OCI-LY1 (cell line): ENCODE results near the gene PLEKHO1.

Experiments
- H2AFZ ChIP-seq: fragments of 200-600 bp; sonication (generic), shearing (Covaris generic); 2 replicates; pipeline ENCODE4 v1.6.0; 2014; ENCODE audit warnings: antibody characterized with exemption, mild to moderate bottlenecking, low read length
- H3F3A ChIP-seq: fragments of 200-600 bp; sonication (generic), shearing (Covaris generic); 2 replicates; pipeline ENCODE4 v1.6.0; 2014; ENCODE audit warnings: mild to moderate bottlenecking, antibody characterized with exemption, low read length, moderate library complexity; ENCODE audit not compliant: insufficient read depth
- H3K27ac ChIP-seq: fragments of 200-600 bp; sonication (generic); 2 replicates; pipeline ENCODE4 v1.5.1; 2014; ENCODE audit warnings: low read length, mixed run types, mild to moderate bottlenecking, low read depth; ENCODE audit not compliant: poor library complexity, severe bottlenecking
- H3K27me3 ChIP-seq: fragments of 200-600 bp; sonication (generic); 2 replicates; pipeline ENCODE4 v1.6.0; 2014; ENCODE audit warnings: antibody characterized with exemption, mild to moderate bottlenecking, low read length, moderate library complexity; ENCODE audit not compliant: insufficient read depth
- H3K36me3 ChIP-seq: fragments of 200-600 bp; sonication (generic); 2 replicates; pipeline ENCODE4 v1.6.1; 2014; ENCODE audit warnings: mild to moderate bottlenecking, antibody characterized with exemption, low read length, moderate library complexity, mixed read lengths; ENCODE audit not compliant: insufficient read depth
- H3K4me1 ChIP-seq: fragments of 200-600 bp; sonication (generic); 2 replicates; pipeline ENCODE4 v1.5.1; 2014; ENCODE audit warnings: mild to moderate bottlenecking, low read length, moderate library complexity; ENCODE audit not compliant: insufficient read depth, severe bottlenecking
- H3K4me2 ChIP-seq: fragments of 200-600 bp; sonication (generic), shearing (Covaris generic); 2 replicates; pipeline ENCODE4 v1.6.1; 2014; ENCODE audit warnings: low read length
- H3K4me3 ChIP-seq: fragments of 200-600 bp; sonication (generic); 2 replicates; pipeline ENCODE4 v1.5.1; 2014; ENCODE audit warnings: low read length, low read depth, mild to moderate bottlenecking, mixed read lengths; ENCODE audit not compliant: poor library complexity, severe bottlenecking
- H3K79me2 ChIP-seq: fragments of 200-600 bp; shearing (Covaris generic); 2 replicates; pipeline ENCODE4 v1.6.1; 2016; ENCODE audit warnings: mixed run types, low read length, mixed read lengths; ENCODE audit not compliant: insufficient read depth
- H3K9ac ChIP-seq: fragments of 200-600 bp; sonication (generic), shearing (Covaris generic); 2 replicates; pipeline ENCODE4 v1.6.1; 2014; ENCODE audit warnings: mild to moderate bottlenecking, low read length, mixed read lengths
- H3K9me2 ChIP-seq: fragments of 200-600 bp; sonication (generic), shearing (Covaris generic); 2 replicates; pipeline ENCODE4 v1.6.1; 2014; ENCODE audit warnings: low read depth, mild to moderate bottlenecking, low read length, mixed read lengths
- H3K9me3 ChIP-seq: fragments of 200-600 bp; shearing (Covaris generic); 2 replicates; pipeline ENCODE4 v1.6.1; 2014; ENCODE audit warnings: low read length, mixed read lengths
- H4K20me1 ChIP-seq: fragments of 200-600 bp; sonication (generic), shearing (Covaris generic); 2 replicates; pipeline ENCODE4 v1.6.0; 2016; ENCODE audit warnings: mild to moderate bottlenecking, low read length; ENCODE audit not compliant: insufficient read depth
- EZH2 ChIP-seq: fragments of 200-600 bp; sonication (generic), shearing (Covaris generic); IDR thresholded peaks from 2 replicates; pipeline ENCODE4 v1.8.0; 2017; ENCODE audit warnings: borderline replicate concordance, mixed run types, mild to moderate bottlenecking, antibody characterized with exemption, low read length, moderate library complexity, mixed read lengths
- TF ChIP-seq, protein P1 (sequence below): fragments of 200-600 bp; sonication (generic), shearing (Covaris generic); IDR thresholded peaks from 2 replicates; pipeline ENCODE4 v1.5.1; 2017; ENCODE audit warnings: mild to moderate bottlenecking, antibody characterized with exemption, low read length, moderate library complexity, mixed read lengths

The PLEKHO1 gene

DNA sequence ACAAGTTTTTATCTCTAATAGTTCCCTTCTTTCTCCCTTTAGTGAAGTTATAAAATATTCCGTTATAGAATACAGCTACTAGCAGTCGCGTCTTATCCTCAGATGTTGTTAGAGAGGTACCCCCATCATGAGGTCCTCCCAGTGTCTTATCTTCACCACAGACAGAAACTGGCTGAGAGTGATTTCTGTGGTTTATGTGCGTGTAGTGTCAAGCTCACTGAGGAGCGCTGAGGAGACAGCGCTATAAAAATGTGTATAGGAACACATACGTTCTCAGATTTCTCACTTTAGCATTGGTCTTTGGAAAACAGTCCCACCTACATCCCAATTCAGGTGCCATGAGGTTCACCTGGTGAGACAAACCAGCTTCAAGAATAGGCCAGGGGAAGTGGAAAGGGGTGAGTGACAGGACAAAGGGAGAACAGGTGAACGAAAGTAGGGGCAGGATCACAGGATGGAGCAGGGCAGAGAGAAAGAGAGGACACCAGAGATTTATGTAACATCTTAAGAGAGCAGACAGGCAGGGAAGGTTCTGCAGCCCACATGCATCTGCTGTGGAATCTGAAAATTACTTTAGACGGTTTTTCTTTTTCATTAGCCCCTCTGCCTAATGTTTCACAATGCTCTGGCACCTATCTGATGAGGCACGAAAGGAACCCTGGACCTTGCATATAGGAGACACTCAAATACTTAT lies 2.7 kb upstream of the PLEKHO1 start:
- Histone ChIP-seq H3K9ac (no peak overlapping the region), H3K27me3 (no peaks in the 10 kb centered on the region), H3K4me2 (no peak overlapping the region), H3F3A (no peaks in the 10 kb centered on the region), H3K36me3 (peaks cover 5% of the 10 kb centered on the region; the same call in 1 of the 2 replicates), H3K27ac (no peak overlapping the region), H3K4me1 (peaks cover 22% of the 10 kb centered on the region), H3K4me3 (no peak overlapping the region), H2AFZ (no peak overlapping the region), H4K20me1 (no peaks in the 10 kb centered on the region), H3K9me2 (no peaks in the 10 kb centered on the region), H3K9me3 (no peaks in the 10 kb centered on the region), H3K79me2 (no peaks in the 10 kb centered on the region)
- TF ChIP-seq, protein P1, sequence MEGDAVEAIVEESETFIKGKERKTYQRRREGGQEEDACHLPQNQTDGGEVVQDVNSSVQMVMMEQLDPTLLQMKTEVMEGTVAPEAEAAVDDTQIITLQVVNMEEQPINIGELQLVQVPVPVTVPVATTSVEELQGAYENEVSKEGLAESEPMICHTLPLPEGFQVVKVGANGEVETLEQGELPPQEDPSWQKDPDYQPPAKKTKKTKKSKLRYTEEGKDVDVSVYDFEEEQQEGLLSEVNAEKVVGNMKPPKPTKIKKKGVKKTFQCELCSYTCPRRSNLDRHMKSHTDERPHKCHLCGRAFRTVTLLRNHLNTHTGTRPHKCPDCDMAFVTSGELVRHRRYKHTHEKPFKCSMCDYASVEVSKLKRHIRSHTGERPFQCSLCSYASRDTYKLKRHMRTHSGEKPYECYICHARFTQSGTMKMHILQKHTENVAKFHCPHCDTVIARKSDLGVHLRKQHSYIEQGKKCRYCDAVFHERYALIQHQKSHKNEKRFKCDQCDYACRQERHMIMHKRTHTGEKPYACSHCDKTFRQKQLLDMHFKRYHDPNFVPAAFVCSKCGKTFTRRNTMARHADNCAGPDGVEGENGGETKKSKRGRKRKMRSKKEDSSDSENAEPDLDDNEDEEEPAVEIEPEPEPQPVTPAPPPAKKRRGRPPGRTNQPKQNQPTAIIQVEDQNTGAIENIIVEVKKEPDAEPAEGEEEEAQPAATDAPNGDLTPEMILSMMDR: no peak
- TF ChIP-seq EZH2: no peak

DNA sequence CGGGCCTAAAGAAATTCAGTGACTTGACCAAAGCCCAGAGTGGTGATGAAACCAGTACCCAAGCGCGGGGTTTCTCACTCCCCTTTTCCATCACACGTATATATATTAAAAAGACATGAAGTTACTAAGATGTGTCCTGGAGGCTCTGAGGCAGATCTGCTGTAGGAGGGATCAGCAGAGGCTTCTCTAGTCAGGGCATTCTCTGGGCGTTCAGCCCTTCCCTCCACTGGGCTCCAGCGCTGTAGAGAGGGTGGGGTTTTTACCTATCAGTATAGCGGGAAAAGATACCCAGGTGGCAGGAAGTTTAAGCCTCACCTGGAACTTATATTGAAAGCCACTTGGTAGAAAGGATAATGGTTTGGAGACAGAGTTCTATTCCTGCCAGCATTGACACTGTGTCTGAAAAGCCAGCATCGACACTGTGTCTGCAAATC lies 862 bp upstream of the PLEKHO1 start:
- Histone ChIP-seq H3K9ac (peak overlapping the region; percentile 63; the same call in 1 of the 2 replicates), H3K4me3 (peak overlapping the region; percentile 76), H3K36me3 (peaks cover 9% of the 10 kb centered on the region; the same call in 1 of the 2 replicates), H2AFZ (no peak overlapping the region), H3K4me2 (peak overlapping the region; percentile 83), H3K4me1 (peaks cover 22% of the 10 kb centered on the region), H3K9me2 (no peaks in the 10 kb centered on the region), H3K9me3 (no peaks in the 10 kb centered on the region), H4K20me1 (no peaks in the 10 kb centered on the region), H3K27me3 (no peaks in the 10 kb centered on the region), H3K79me2 (no peaks in the 10 kb centered on the region), H3F3A (no peaks in the 10 kb centered on the region), H3K27ac (no peak overlapping the region)
- no peak for TF ChIP-seq EZH2
- TF ChIP-seq, protein P1: no peak

DNA sequence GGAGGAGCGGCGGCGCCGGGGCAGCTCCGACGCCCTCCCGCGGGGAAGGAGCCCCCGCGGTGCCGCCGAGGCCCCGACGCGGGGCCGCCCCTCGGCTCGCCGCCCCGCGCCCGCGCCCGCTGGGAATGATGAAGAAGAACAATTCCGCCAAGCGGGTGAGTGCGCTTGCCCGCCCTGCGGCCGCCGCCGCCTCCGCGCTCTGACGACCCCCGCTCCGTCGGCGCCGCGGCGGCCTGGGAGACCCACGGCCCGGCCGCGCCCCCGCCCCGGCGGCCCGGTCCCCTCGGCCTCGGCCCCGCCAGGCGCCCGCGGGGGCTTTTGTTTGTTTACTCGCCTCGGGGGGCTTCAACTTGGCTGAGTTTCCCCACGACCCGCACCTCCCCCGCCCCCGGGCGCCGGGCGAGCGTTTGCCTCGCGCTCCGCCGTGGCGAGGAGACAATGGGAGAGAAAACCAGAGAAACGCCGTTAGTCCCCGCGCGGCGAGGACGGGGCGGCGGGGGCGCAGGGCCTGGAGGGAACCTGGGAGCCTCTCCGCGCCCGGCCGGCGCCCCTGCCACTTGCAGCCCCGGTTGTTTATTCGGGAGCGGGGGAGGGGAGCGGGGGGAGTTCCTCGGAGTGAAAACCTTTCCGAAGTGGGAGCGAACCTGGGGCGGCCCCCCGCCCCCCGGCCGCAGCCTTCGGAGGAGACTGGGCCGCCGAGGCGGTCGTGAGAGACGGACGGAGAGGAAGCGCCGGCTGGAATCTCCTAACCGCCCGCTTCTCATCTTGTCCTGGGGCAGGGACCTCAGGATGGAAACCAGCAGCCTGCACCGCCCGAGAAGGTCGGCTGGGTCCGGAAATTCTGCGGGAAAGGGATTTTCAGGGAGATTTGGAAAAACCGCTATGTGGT lies 661 bp downstream of the PLEKHO1 start:
- H3K36me3 ChIP-seq: peaks cover 16% of the 10 kb centered on the region; the same call in 1 of the 2 replicates

More for the DNA sequence above, 661 bp downstream of the PLEKHO1 start:
- TF ChIP-seq, protein P1: no peak
- TF ChIP-seq EZH2: no peak
- no peaks in the 10 kb centered on the region for H3F3A ChIP-seq
- H3K27ac ChIP-seq: peak overlapping the region; percentile 78
- H3K9ac ChIP-seq: peak overlapping the region; percentile 78
- H3K4me2 ChIP-seq: peak overlapping the region; percentile 83
- H3K79me2 ChIP-seq: no peaks in the 10 kb centered on the region
- H3K9me2 ChIP-seq: no peaks in the 10 kb centered on the region
- H4K20me1 ChIP-seq: no peaks in the 10 kb centered on the region
- H3K27me3 ChIP-seq: no peaks in the 10 kb centered on the region
- H3K4me1 ChIP-seq: peaks cover 22% of the 10 kb centered on the region
- peak overlapping the region; percentile 76 for H3K4me3 ChIP-seq
- no peak overlapping the region for H2AFZ ChIP-seq
- no peaks in the 10 kb centered on the region for H3K9me3 ChIP-seq
